HFFc6 (cell line): ENCODE results near the gene E2F1. TPM values are rescaled to one million over a fixed set of nuclear protein-coding genes. Genes with fewer than 3 reads are reported as not detected.

Source experiments
- DNase-seq: peaks from one replicate; pipeline ENCODE4 v3.0.0-alpha.2; 2018
- H3K27ac Mint-ChIP-seq: 2 replicates; pipeline ENCODE4 v1.8.0; 2020; ENCODE audit warnings: mild to moderate bottlenecking, mixed read lengths
- H3K27me3 Mint-ChIP-seq: 2 replicates; pipeline ENCODE4 v1.8.0; 2021; ENCODE audit warnings: mild to moderate bottlenecking, moderate library complexity, mixed read lengths; ENCODE audit not compliant: insufficient read depth
- H3K36me3 Mint-ChIP-seq: 2 replicates; pipeline ENCODE4 v1.8.0; 2021; ENCODE audit warnings: low read depth, mixed read lengths
- H3K4me1 Mint-ChIP-seq: 2 replicates; pipeline ENCODE4 v1.8.0; 2020; ENCODE audit warnings: low read depth, mixed read lengths
- H3K4me3 Mint-ChIP-seq: 2 replicates; pipeline ENCODE4 v1.8.0; 2020; ENCODE audit warnings: mild to moderate bottlenecking, moderate library complexity, mixed read lengths
- H3K9me3 Mint-ChIP-seq: 2 replicates; pipeline ENCODE4 v1.8.0; 2020; ENCODE audit warnings: mild to moderate bottlenecking, mixed read lengths
- CTCF ChIP-seq: fragments of 200-600 bp; sonication (generic); IDR thresholded peaks from 2 replicates; pipeline ENCODE4 v1.5.0; 2021; ENCODE audit warnings: antibody characterized with exemption, mild to moderate bottlenecking
- total RNA-seq, 6 experiments: library from RNA; stranded (reverse); fragmentation: NEBNext Ultra II Directional; extraction: Animal tissue kit (Norgen Biotek cat#: 25700); gene quantifications; 2 replicates in 1 of 6; 3 replicates in 5 of 6; pipeline ENCODE4 v1.2.3, GENCODE V29; 2021

The E2F1 gene
- total RNA-seq, 6 experiments from 2014 or later, result 11.3 to 21.7 (median 20.2) TPM

- TF ChIP-seq CTCF, result no peak
- Mint-ChIP-seq H3K36me3 (no peaks in the 10 kb centered on the region), H3K9me3 (no peaks in the 10 kb centered on the region), H3K4me1 (peaks cover 11% of the 10 kb centered on the region), H3K27ac (no peak overlapping the region), H3K4me3 (no peak overlapping the region), H3K27me3 (peaks cover 2% of the 10 kb centered on the region)
- no peak for DNase-seq
Observed at GRCh38 chr20:33659341-33660034, 26.7 kb downstream of the E2F1 start.

GRCh38 chr20:33658929-33659328 lies 27.3 kb downstream of the E2F1 start:
- H3K27ac Mint-ChIP-seq, result no peak overlapping the region
- peaks cover 6% of the 10 kb centered on the region for H3K4me1 Mint-ChIP-seq
- H3K9me3 Mint-ChIP-seq, result no peaks in the 10 kb centered on the region
- H3K4me3 Mint-ChIP-seq, result no peak overlapping the region
- no peak for DNase-seq
- H3K27me3 Mint-ChIP-seq, result peaks cover 4% of the 10 kb centered on the region
- TF ChIP-seq CTCF, result no peak
- H3K36me3 Mint-ChIP-seq, result no peaks in the 10 kb centered on the region

GRCh38 chr20:33658510-33658909 lies 27.7 kb downstream of the E2F1 start:
- Mint-ChIP-seq H3K4me3 (no peak overlapping the region), H3K36me3 (no peaks in the 10 kb centered on the region), H3K27me3 (peaks cover 4% of the 10 kb centered on the region), H3K4me1 (peaks cover 10% of the 10 kb centered on the region), H3K27ac (no peak overlapping the region), H3K9me3 (no peaks in the 10 kb centered on the region)
- no peak for TF ChIP-seq CTCF
- no peak for DNase-seq

- H3K4me3 Mint-ChIP-seq, result no peak overlapping the region
- H3K27ac Mint-ChIP-seq, result no peak overlapping the region
- no peaks in the 10 kb centered on the region for H3K9me3 Mint-ChIP-seq
- peaks cover 10% of the 10 kb centered on the region for H3K4me1 Mint-ChIP-seq
- no peaks in the 10 kb centered on the region for H3K36me3 Mint-ChIP-seq
- H3K27me3 Mint-ChIP-seq, result peaks cover 4% of the 10 kb centered on the region
- DNase-seq, result no peak
- TF ChIP-seq CTCF, result no peak
Observed at GRCh38 chr20:33657704-33658095, 28.5 kb downstream of the E2F1 start.

- Mint-ChIP-seq H3K4me1 (peaks cover 7% of the 10 kb centered on the region; the same call in 1 of the 2 replicates), H3K36me3 (no peaks in the 10 kb centered on the region), H3K27me3 (peaks cover 4% of the 10 kb centered on the region), H3K9me3 (no peaks in the 10 kb centered on the region), H3K4me3 (no peak overlapping the region), H3K27ac (no peak overlapping the region)
- no peak for DNase-seq
- no peak for TF ChIP-seq CTCF
Observed at GRCh38 chr20:33656783-33657703, 29.1 kb downstream of the E2F1 start.
